LoVo (cell line): ENCODE results near the gene TACC2.
"Not testable (repeated sequence)": the region's sequence is repeated elsewhere in the genome, so short reads cannot be mapped to it uniquely, and the experiment has no call there.

Experiments used
- DNase-seq: peaks from one replicate; pipeline ENCODE4 v3.0.0-alpha.2; 2016; ENCODE audit warnings: low spot score

Gene TACC2

DNA sequence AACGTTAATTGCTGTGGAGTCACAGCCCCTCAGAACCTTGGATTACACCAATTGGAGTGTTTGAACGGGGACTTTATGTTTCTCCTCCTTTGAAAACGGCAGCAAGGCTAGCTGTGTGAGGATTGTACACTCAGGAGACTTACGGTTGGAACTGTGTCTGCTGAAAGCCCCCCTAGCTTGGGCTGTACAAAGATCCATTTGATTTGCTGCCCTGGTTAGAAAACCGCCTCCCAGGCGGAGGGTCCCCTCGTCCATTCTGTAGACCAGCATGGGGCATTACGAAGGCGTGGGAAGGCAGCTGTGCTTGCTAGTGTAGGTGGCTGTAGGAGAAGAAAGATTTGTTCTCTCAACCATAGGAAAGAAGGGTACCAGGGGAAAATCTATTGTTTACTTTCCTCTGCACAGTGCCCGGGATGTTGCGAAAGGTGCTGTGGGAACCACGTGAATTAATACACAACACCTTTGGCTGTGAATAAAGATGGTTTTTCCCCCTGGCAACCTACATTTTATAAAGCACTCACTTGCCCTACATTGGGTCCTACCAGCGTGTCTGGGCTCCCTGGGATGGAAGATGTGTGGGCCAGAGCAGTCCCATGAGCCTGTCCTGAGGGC, 208.8 kb downstream of the TACC2 start:
- DNase-seq, result no peak

- no peak for DNase-seq
These were observed 209.7 kb downstream of the TACC2 start for GRCh38 chr10:122198631-122199030.

DNA sequence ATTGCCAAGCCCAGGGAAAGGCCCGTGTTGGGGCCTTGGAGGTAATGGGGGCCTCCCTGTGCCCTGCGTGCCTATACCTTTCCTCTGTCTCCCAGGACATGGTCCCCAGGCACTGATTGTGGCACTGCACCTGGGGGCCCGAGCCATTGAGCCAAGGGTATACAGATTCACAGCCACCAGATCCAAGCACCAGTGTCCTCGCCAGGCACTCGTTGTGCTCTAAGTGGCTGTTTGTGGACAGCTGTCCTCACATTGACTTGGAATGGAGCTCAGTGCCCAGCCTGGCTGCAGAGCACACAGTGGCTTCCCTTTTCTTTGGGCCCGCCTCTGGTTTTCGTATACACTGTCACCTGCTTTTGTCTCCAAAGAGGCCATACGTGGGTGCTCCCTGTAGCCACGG, 210.1 kb downstream of the TACC2 start:
- DNase-seq, result no peak

DNA sequence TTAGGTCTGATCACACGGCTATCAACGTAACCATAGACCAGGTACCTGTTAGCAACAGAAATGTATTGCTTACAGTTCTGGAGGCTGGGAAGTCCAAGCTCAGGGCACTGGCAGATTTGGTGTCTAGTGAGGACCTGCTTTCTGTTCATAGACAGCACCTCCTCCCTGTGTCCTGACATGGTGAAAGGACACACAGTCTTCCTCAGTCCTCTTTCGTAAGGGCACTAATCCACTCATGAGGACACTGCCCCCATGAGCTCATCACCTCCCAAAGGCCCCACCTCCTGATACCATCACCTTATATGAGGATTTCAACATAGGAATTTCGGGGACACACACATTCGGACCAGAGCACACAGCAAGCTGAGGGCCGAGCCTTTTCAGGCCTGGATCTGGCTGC, 210.7 kb downstream of the TACC2 start:
- no peak for DNase-seq

- no peak for DNase-seq
These were observed 212.4 kb downstream of the TACC2 start for GRCh38 chr10:122201401-122201800.

- not testable (repeated sequence) for DNase-seq
These were observed 214.2 kb downstream of the TACC2 start for GRCh38 chr10:122203180-122203579.

DNA sequence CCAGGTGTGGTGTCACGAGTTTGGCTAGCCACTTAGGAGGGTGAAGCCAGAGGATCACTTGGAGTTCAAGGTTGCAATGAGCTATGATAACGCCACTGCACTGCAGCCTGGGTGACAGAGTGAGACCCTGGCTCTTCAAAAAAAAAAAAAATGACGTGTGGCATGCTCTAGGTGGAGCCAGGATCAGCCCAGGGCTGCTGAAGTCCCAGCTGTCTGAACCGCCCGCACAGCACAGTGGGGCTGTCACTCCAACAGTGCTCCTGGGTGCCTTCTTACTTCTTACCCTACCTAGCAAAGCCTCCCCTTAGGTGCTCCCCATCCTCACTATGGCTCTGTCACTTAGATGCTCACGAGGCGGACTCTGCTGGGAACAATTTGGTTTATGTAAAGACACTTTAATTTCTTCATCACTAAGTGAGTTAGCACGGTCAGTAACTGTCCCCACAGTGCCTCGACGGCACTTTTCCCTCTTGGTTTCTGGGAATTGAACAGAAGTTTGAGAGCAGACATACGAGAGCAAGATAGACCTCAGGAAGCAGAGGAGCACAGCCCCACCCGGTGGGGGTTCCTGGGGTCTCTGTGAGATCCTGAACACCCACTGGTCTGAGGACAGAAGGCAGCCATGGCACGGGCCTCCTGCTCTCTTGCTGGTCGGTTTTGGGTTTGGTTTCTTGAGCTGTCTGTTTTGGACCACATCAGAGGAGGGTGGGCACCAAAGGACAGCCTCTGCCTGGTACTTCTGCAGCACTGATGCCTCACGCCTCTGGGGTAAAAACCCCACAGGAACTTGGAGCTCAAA, 215.9 kb downstream of the TACC2 start:
- DNase-seq, result no peak

- no peak for DNase-seq
These were observed 217.6 kb downstream of the TACC2 start for GRCh38 chr10:122206471-122207065.

DNA sequence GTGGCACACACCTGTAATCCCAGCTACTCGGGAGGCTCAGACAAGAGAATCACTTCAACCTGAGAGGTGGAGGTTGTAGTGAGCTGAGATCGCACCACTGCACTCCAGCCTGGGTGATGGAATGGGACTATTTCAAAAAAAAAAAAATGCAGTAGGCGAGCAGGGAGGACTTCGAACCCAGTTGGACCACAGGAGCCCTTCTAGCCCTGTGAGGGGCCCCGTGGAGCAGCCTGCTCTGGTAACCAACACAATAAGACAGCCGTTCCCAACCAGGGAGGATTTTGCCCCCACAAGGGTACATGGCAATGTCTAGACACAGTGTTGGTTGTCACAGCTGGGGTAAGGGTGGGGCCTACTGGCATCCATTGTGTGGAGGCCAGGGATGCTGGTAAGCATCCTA, 218.2 kb downstream of the TACC2 start:
- DNase-seq, result no peak

DNA sequence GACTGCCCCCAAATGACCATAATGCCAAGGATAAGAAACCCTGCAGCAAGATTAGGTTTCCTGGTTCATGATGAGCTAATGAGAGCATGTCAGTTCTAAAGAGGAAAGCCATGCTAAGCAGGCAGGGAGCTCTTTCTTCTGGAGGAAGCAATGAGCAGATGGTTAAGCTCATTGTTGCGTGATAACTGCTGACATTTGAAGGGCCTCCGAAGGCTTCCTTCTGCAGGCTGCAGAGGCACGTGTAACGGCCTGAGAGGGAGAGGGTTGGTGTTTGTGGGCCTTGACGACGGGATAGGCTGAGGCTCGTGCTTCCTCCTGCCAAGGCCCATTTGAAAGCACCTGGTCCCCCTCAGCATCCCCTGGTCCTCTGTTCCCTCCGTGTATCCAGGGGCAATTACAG, 218.6 kb downstream of the TACC2 start:
- DNase-seq, result no peak

GRCh38 chr10:122208571-122209430, 219.8 kb downstream of the TACC2 start:
- no peak for DNase-seq

DNA sequence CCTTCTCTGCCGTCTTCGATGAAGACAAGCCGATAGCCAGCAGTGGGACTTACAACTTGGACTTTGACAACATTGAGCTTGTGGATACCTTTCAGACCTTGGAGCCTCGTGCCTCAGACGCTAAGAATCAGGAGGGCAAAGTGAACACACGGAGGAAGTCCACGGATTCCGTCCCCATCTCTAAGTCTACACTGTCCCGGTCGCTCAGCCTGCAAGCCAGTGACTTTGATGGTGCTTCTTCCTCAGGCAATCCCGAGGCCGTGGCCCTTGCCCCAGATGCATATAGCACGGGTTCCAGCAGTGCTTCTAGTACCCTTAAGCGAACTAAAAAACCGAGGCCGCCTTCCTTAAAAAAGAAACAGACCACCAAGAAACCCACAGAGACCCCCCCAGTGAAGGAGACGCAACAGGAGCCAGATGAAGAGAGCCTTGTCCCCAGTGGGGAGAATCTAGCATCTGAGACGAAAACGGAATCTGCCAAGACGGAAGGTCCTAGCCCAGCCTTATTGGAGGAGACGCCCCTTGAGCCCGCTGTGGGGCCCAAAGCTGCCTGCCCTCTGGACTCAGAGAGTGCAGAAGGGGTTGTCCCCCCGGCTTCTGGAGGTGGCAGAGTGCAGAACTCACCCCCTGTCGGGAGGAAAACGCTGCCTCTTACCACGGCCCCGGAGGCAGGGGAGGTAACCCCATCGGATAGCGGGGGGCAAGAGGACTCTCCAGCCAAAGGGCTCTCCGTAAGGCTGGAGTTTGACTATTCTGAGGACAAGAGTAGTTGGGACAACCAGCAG, 221.7 kb downstream of the TACC2 start:
- DNase-seq, result no peak

GRCh38 chr10:122213364-122213763, 224.4 kb downstream of the TACC2 start:
- no peak for DNase-seq

- no peak for DNase-seq
These were observed 224.8 kb downstream of the TACC2 start for GRCh38 chr10:122213766-122214165.

DNA sequence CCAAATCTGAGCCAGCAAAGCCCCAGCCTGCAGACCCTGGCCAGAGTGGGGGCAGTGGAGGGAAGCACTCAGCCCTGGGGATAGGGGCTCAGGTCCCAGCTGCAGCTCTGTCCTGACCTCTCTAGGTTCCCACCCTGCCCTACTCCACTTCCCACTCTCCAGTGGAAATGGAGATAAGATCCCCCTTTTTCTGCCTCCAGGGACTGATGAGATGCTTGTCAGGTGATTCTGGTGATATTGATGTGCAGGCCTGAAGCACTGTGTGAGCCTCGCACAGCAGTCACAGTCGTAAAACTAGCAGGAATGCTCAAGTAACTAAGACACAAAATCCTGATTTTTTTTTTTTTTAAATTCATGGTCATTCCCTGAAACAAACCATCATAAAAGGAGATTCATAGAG, 227.1 kb downstream of the TACC2 start:
- no peak for DNase-seq

GRCh38 chr10:122219340-122219739, 230.4 kb downstream of the TACC2 start:
- DNase-seq, result no peak

DNA sequence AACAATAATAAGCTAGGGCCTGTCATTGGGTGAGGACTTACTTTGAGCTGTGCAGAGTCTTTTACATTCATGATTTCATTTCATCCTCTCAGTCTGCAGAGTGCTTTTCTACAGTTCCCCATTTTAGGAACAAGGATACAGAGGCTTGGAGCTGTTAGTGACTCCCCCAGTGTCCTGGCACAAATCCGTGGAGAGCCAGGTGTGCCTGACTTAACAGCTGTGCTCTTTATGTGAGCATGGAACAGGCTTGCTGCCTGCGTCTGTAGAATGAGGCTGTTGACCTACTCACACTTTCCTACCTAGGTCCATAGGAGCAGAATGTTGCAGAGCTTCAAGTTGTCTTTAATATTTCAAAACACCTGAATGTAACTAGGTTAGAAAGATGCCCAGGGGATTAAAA, 231.8 kb downstream of the TACC2 start:
- no peak for DNase-seq

- DNase-seq, result no peak
These were observed 233.0 kb downstream of the TACC2 start for GRCh38 chr10:122221958-122222357.

- no peak for DNase-seq
These were observed 233.7 kb downstream of the TACC2 start for GRCh38 chr10:122222638-122223037.

- DNase-seq, result no peak
These were observed 235.2 kb downstream of the TACC2 start for GRCh38 chr10:122224159-122224558.

GRCh38 chr10:122225330-122225729, 236.4 kb downstream of the TACC2 start:
- no peak for DNase-seq

DNA sequence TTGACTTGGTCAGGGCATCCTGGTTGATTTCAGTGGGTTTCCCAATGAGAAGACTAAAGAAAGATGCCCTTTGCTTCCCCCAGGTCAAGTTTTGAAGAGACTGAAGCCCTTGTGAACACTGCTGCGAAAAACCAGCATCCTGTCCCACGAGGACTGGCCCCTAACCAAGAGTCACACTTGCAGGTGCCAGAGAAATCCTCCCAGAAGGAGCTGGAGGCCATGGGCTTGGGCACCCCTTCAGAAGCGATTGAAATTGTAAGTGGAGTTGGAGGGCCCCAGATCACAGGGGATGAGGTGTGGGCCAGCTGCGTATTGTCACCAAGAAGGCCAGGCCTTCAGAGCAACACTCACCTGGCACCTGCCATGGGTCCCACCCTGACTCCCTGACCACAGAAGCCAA, 238.8 kb downstream of the TACC2 start:
- DNase-seq, result no peak
